Heart left ventricle (tissue), 16 donors: ENCODE measurements around the gene ADORA2B. TPM values are rescaled to one million over a fixed set of nuclear protein-coding genes. Genes with fewer than 3 reads are reported as not detected.
"Not testable (repeated sequence)": the region's sequence is repeated elsewhere in the genome, so short reads cannot be mapped to it uniquely, and the experiment has no call there.

Experiments
- ATAC-seq, 4 donors: fragments of 200-7000 bp; cut with Tn5 transposase; one replicate each; pipeline ENCODE4 v1.9.1; 2020 to 2022; ENCODE audit warnings: moderate library complexity in 4 of 4, mild to moderate bottlenecking in 3 of 4, moderate number of reproducible peaks in 1 of 4
- DNase-seq, 5 donors: peaks; one replicate each; pipeline ENCODE4 v3.0.0-alpha.2; 2020
- H3K27ac ChIP-seq, 12 donors: fragments of 200-600 bp; sonication (generic) in 4 of 12; one replicate each; pipeline versions ENCODE4 v1.5.0 to v1.8.0; 2016 to 2022; ENCODE audit warnings: mild to moderate bottlenecking in 2 of 12
- H3K27me3 ChIP-seq, 9 donors: fragments of 200-600 bp; sonication (generic) in 2 of 9; one replicate each; pipeline versions ENCODE4 v1.5.1 to v1.8.0; 2016 to 2022; ENCODE audit warnings: mild to moderate bottlenecking in 3 of 9
- H3K36me3 ChIP-seq, 9 donors: fragments of 200-600 bp; sonication (generic) in 2 of 9; one replicate each; pipeline versions ENCODE4 v1.5.0 to v1.8.0; 2018 to 2022; ENCODE audit warnings: mild to moderate bottlenecking in 2 of 9
- H3K4me1 ChIP-seq, 12 donors: fragments of 200-600 bp; sonication (generic) in 4 of 12; one replicate each; pipeline versions ENCODE4 v1.5.0 to v1.8.0; 2016 to 2022; ENCODE audit warnings: mild to moderate bottlenecking in 3 of 12
- H3K4me3 ChIP-seq, 12 donors: fragments of 200-600 bp; sonication (generic) in 4 of 12; one replicate each; pipeline versions ENCODE4 v1.5.0 to v1.8.0; 2017 to 2022; ENCODE audit warnings: mild to moderate bottlenecking in 9 of 12, moderate library complexity in 4 of 12
- H3K9me3 ChIP-seq, 12 donors: fragments of 200-600 bp; sonication (generic) in 4 of 12; one replicate each; pipeline versions ENCODE4 v1.5.0 to v1.8.0; 2016 to 2022; ENCODE audit warnings: mild to moderate bottlenecking in 1 of 12
- POLR2A ChIP-seq, 2 donors: fragments of 450-650 bp; IDR thresholded peaks; one replicate each; pipeline ENCODE4 v1.6.1; 2017; ENCODE audit warnings: antibody characterized with exemption in 2 of 2, mild to moderate bottlenecking in 2 of 2, moderate library complexity in 2 of 2
- WGBS, 4 donors: extraction: QIAGEN DNeasy Blood & Tissue Kit in 2 of 4; methylation state at CpG; one replicate each; pipeline versions ENCODE4 v1.1.5 to v1.1.7; 2013 to 2018; 5-methylcytosine and 5-hydroxymethylcytosine counted together
- intact Hi-C, 10 donors: fragments of 100-400 bp; cut with DNase I; formaldehyde crosslinking; loops; one replicate each; pipeline versions ENCODE4 v1.11.1 to v1.14.2; 2022
- polyA plus RNA-seq, 2 donors: library from polyadenylated mRNA; stranded (reverse); fragments of 200-250 nt; gene quantifications; one replicate each; pipeline ENCODE4 v1.2.3, GENCODE V29; 2013
- total RNA-seq, 9 donors: library from RNA; depleted of rRNA in 2 of 9; stranded (reverse); fragments of >200 nt in 2 of 9; fragmentation: NEBNext Ultra II Directional in 3 of 9; extraction: Animal tissue kit (Norgen Biotek cat#: 25700) in 3 of 9; gene quantifications; one replicate each; pipeline versions ENCODE4 v1.1.0 to v1.2.4, GENCODE V29; 2016 to 2023
- TF ChIP-seq, protein P1 (sequence below), 12 donors: fragments of 200-600 bp; sonication (generic) in 4 of 12; IDR thresholded peaks; one replicate each; pipeline versions ENCODE4 v1.5.0 to v1.8.0; 2018 to 2022; ENCODE audit warnings: antibody characterized with exemption in 12 of 12, mild to moderate bottlenecking in 5 of 12
- donor health status: ischemic (EF 13 %, LVEDD 7.1; RV severe dilation, severe dysfunction).
- donor health status: healthy with polysubstance abuse.
- donor health status: DM: no; HTN: yes; CAD: no.
- donor health status: DM: no; HTN: no; CAD: no.
- donor health status: ischemic (EF 25% LVEDD 6.9; RV normal size, moderate dysfunction).
- donor health status: ischemic (EF 25% LVEDD 5.7; RV mildly dilated, moderate dysfunction).
- donor health status: healthy.
- donor health status: DM: yes; HTN: yes; CAD: no.
- donor health status: ischemic (EF 35%, LVEDD 5.7; RV mildly dilated, moderate dysfunction).
- donor health status: nonischemic (EF 11% LVEDD 7.7; RV severe dilation, severe dysfunction).
- donor health status: DM: yes; HTN: yes; CAD: no.
- donor health status: PGD.
- donor health status: ischemic (EF 29% LVEDD 5.4; RV normal size, mild dysfunction).
- donor health status: nonischemic (EF 23%, LVEDD 6.1; RV moderate dilation, normal function).

ADORA2B gene
- total and polyA plus RNA-seq, 11 donors: 0.61 to 3.1 (median 0.87) TPM

DNA sequence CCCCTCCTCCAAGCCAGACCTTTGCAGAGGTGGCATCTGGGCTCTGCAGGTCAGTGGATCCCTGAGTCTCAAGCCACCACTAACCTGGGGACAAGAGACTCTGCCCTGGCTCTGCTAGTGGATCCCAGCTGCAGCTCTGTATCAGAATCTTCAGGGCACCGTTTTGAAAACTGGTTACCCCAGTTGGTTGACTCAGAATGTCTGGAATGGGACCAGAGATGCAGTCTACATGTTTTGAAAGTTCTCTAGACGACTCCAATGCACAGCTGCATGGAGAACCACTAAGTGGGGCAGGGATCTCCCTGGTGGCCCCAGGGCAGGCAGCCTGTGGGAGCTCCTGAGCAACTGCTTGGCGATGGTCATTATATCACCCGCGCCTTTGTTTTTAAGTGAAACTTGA is 34.1 kb upstream of the ADORA2B start:
- peaks cover 0 to 23% (median 7%) of the 10 kb centered on the region in 12 donors for H3K4me1 ChIP-seq
- no peak overlapping the region for H3K27ac ChIP-seq
- DNase-seq (no peak), ATAC-seq (no peak)
- 89 to 93% (median 92%) methylated on average over 5 of the region's 5 CpGs for WGBS, 4 donors
- no peaks in the 10 kb centered on the region for H3K27me3 ChIP-seq
- H3K4me3 ChIP-seq: no peak overlapping the region
- TF ChIP-seq POLR2A (IDR thresholded peaks at IDR 0.05): no peak
- TF ChIP-seq, protein P1, sequence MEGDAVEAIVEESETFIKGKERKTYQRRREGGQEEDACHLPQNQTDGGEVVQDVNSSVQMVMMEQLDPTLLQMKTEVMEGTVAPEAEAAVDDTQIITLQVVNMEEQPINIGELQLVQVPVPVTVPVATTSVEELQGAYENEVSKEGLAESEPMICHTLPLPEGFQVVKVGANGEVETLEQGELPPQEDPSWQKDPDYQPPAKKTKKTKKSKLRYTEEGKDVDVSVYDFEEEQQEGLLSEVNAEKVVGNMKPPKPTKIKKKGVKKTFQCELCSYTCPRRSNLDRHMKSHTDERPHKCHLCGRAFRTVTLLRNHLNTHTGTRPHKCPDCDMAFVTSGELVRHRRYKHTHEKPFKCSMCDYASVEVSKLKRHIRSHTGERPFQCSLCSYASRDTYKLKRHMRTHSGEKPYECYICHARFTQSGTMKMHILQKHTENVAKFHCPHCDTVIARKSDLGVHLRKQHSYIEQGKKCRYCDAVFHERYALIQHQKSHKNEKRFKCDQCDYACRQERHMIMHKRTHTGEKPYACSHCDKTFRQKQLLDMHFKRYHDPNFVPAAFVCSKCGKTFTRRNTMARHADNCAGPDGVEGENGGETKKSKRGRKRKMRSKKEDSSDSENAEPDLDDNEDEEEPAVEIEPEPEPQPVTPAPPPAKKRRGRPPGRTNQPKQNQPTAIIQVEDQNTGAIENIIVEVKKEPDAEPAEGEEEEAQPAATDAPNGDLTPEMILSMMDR (IDR thresholded peaks at IDR 0.05): no peak
- no peaks in the 10 kb centered on the region for H3K36me3 ChIP-seq
- intact Hi-C loops: no loop called here
- no peaks in the 10 kb centered on the region for H3K9me3 ChIP-seq

DNA sequence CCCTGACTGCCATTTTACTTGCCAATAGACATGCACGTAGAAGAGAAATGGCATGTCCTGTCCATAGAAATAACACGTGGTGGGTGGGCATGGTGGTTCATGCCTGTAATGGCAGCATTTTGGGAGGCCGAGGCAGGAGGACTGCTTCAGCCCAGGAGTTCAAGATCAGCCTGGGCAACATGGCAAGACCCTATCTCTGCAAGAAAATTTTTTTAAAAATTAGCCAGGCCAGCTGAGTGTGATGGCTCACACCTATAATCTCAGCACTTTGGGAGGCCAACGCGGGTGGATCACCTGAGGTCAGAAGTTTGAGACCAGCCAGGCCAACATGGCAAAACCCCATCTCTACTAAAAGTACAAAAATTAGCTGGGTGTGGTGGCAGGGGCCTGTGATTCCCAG is 33.2 kb upstream of the ADORA2B start:
- H3K4me3 ChIP-seq, H3K27me3 ChIP-seq, H3K27ac ChIP-seq, DNase-seq, intact Hi-C loops, H3K36me3 ChIP-seq, H3K9me3 ChIP-seq, ATAC-seq: not testable (repeated sequence)
- 81 to 95% (median 92%) methylated on average over 5 of the region's 5 CpGs for WGBS, 4 donors
- H3K4me1 ChIP-seq: peaks cover 0 to 23% (median 7%) of the 10 kb centered on the region in 12 donors

DNA sequence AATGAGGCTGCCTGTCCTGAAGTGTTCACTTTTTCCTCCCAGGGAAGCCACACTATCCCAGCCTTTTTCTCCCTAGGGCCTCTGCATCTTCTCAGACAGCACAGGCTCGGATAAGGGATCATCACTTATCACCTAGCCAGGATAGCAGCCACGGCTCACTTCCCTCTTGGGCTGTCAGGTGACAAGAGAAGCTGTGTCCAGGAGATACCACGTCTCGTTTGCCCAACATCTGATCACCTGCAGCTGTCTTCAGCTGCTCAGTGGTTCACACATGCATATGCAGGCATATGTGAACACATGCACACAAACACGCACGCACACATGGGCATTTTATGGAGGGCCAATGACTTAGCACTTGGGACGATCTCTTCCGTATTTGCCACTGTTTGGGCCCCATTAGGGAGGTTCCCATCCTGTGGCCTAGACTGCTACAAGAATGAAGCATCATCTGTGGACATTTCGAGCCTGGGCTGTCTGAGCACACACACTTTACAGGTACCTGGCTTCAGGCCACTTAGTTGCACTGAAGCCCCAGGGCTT is 32.4 kb upstream of the ADORA2B start:
- DNase-seq (no peak), ATAC-seq (no peak)
- Histone ChIP-seq H3K4me1 (peaks cover 0 to 22% (median 10%) of the 10 kb centered on the region in 12 donors), H3K36me3 (no peaks in the 10 kb centered on the region), H3K27ac (no peak overlapping the region), H3K4me3 (no peak overlapping the region), H3K9me3 (no peaks in the 10 kb centered on the region), H3K27me3 (peaks cover 0 to 7% (median 4%) of the 10 kb centered on the region in 9 donors)
- 82 to 87% (median 86%) methylated on average over 9 of the region's 9 CpGs for WGBS, 4 donors
- intact Hi-C loops: no loop called here
- TF ChIP-seq, protein P1 (IDR thresholded peaks at IDR 0.05): no peak
- no peak for TF ChIP-seq POLR2A (IDR thresholded peaks at IDR 0.05)

DNA sequence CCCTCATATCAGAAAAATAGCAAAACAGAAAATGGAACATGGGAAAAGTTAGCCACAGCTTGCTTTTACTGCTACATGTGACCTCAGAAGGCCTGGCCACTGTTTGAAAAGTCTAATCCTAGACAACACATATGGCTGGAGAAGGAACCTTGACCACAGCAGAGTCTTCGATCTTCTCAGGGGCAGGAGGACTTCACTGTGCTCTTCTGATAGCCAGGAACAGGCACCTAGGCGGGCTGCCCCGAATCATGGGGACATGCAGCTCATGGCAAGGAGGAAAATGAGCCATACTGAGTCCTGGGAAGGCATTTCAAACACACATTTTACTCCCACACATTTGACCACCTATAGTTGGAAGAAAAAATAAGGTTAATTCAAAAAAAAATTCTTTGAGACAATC is 31.1 kb upstream of the ADORA2B start:
- intact Hi-C loops: no loop called here
- H3K36me3 ChIP-seq: no peaks in the 10 kb centered on the region
- TF ChIP-seq POLR2A (IDR thresholded peaks at IDR 0.05): no peak
- TF ChIP-seq, protein P1 (IDR thresholded peaks at IDR 0.05): no peak
- H3K27me3 ChIP-seq: peaks cover 0 to 12% (median 9%) of the 10 kb centered on the region in 9 donors
- no peaks in the 10 kb centered on the region for H3K9me3 ChIP-seq
- DNase-seq (no peak), ATAC-seq (peak in 1 of 4 donors; percentile 30)
- H3K4me1 ChIP-seq: peaks cover 0 to 22% (median 12%) of the 10 kb centered on the region in 12 donors
- 86 to 93% (median 87%) methylated on average over 3 of the region's 3 CpGs for WGBS, 4 donors
- H3K4me3 ChIP-seq: no peak overlapping the region
- peak overlapping the region in 8 of 12 donors; percentile 20 to 69 (median 42) for H3K27ac ChIP-seq
